HEK293 (cell line): ENCODE results near the gene HSD17B1.

Experiments
- CTCF ChIA-PET: fragments of 350-600 bp; formaldehyde crosslinking; extraction: SDS; loops from one replicate; lab custom pipeline; 2021; ENCODE audit warnings: antibody characterized with exemption; lab: Yijun Ruan, JAX
- POLR2A ChIA-PET: fragments of 300-600 bp; formaldehyde crosslinking; extraction: SDS; loops from one replicate; lab custom pipeline; 2020; ENCODE audit warnings: antibody characterized with exemption, inconsistent platforms; lab: Yijun Ruan, JAX
- H3K27ac ChIP-seq: fragments of 200-500 bp; sonication (Bioruptor generic); 2 replicates; pipeline ENCODE4 v1.5.1; 2014; ENCODE audit warnings: low read depth, low read length, control low read depth, inconsistent platforms; ENCODE audit errors: extremely low read depth
- H3K36me3 ChIP-seq, 2 experiments: fragments of 200-500 bp in 1 of 2; sonication (Bioruptor generic) in 1 of 2; 1 replicate in 1 of 2; 2 replicates in 1 of 2; pipeline ENCODE4 v1.5.1; 2014 to 2017; ENCODE audit warnings: inconsistent platforms in 2 of 2, low read length in 2 of 2; ENCODE audit not compliant: control insufficient read depth in 2 of 2, insufficient read depth in 1 of 2
- H3K4me1 ChIP-seq: fragments of 200-500 bp; sonication (Bioruptor generic); 2 replicates; pipeline ENCODE4 v1.5.1; 2014; ENCODE audit warnings: mild to moderate bottlenecking, low read length, inconsistent platforms; ENCODE audit not compliant: control insufficient read depth, insufficient read depth
- H3K4me3 ChIP-seq: 2 replicates; pipeline ENCODE4 v1.5.1; 2011; ENCODE audit warnings: low read depth, mild to moderate bottlenecking, control low read depth, low read length, moderate library complexity
- H3K9me3 ChIP-seq: fragments of 200-500 bp; sonication (Bioruptor generic); 2 replicates; pipeline ENCODE4 v1.5.1; 2014; ENCODE audit warnings: low read depth, low read length, inconsistent platforms; ENCODE audit not compliant: control insufficient read depth, insufficient read depth
- AEBP2 ChIP-seq: fragments of 450-650 bp; formaldehyde crosslinking; IDR thresholded peaks from 2 replicates; pipeline ENCODE4 v1.5.1; 2016; ENCODE audit warnings: missing biosample characterization, missing genetic modification characterization, borderline replicate concordance
- HOXA7 ChIP-seq: sonication (generic); formaldehyde crosslinking; IDR thresholded peaks from 2 replicates; pipeline ENCODE4 v1.8.1; 2022; ENCODE audit warnings: missing genetic modification reagents, borderline replicate concordance
- IKZF3 ChIP-seq: fragments of 450-650 bp; IDR thresholded peaks from 2 replicates; pipeline ENCODE4 v1.5.0; 2018; ENCODE audit warnings: missing biosample characterization, mild to moderate bottlenecking, missing genetic modification characterization, moderate library complexity
- OSR2 ChIP-seq: fragments of 450-650 bp; formaldehyde crosslinking; IDR thresholded peaks from 2 replicates; pipeline ENCODE4 v1.5.1; 2016; ENCODE audit warnings: missing biosample characterization, missing genetic modification characterization
- PBX3 ChIP-seq: sonication (generic); formaldehyde crosslinking; IDR thresholded peaks from 2 replicates; pipeline ENCODE4 v1.8.1; 2022; ENCODE audit warnings: mild to moderate bottlenecking, moderate library complexity, missing genetic modification reagents
- PRDM10 ChIP-seq: fragments of 450-650 bp; formaldehyde crosslinking; IDR thresholded peaks from 2 replicates; pipeline ENCODE4 v1.5.1; 2016; ENCODE audit warnings: missing biosample characterization, missing genetic modification characterization
- YY2 ChIP-seq: fragments of 450-650 bp; formaldehyde crosslinking; IDR thresholded peaks from 2 replicates; pipeline ENCODE4 v1.5.1; 2016; ENCODE audit warnings: missing biosample characterization, missing genetic modification characterization
- ZBTB20 ChIP-seq: fragments of 450-650 bp; formaldehyde crosslinking; IDR thresholded peaks from 2 replicates; pipeline ENCODE4 v1.5.1; 2016; ENCODE audit warnings: missing biosample characterization, missing genetic modification characterization
- ZBTB21 ChIP-seq: fragments of 450-650 bp; formaldehyde crosslinking; IDR thresholded peaks from 2 replicates; pipeline ENCODE4 v1.5.1; 2017; ENCODE audit warnings: missing biosample characterization, missing genetic modification characterization
- ZIC2 ChIP-seq: fragments of 450-650 bp; formaldehyde crosslinking; IDR thresholded peaks from 2 replicates; pipeline ENCODE4 v1.5.1; 2016; ENCODE audit warnings: missing biosample characterization, missing genetic modification characterization
- ZNF10 ChIP-seq: fragments of 450-650 bp; formaldehyde crosslinking; IDR thresholded peaks from 2 replicates; pipeline ENCODE4 v1.5.1; 2017; ENCODE audit warnings: missing biosample characterization, missing genetic modification characterization
- ZNF155 ChIP-seq: fragments of 450-650 bp; formaldehyde crosslinking; IDR thresholded peaks from 2 replicates; pipeline ENCODE4 v1.5.1; 2016; ENCODE audit warnings: missing biosample characterization, missing genetic modification characterization
- ZNF16 ChIP-seq: fragments of 450-650 bp; formaldehyde crosslinking; IDR thresholded peaks from 2 replicates; pipeline ENCODE4 v1.5.1; 2016; ENCODE audit warnings: low read depth, missing biosample characterization, missing genetic modification characterization
- ZNF280C ChIP-seq: fragments of 450-650 bp; formaldehyde crosslinking; IDR thresholded peaks from 2 replicates; pipeline ENCODE4 v1.5.1; 2016; ENCODE audit warnings: missing biosample characterization, missing genetic modification characterization
- ZNF324 ChIP-seq: fragments of 450-650 bp; formaldehyde crosslinking; IDR thresholded peaks from 2 replicates; pipeline ENCODE4 v1.5.1; 2016; ENCODE audit warnings: missing biosample characterization, missing genetic modification characterization
- ZNF335 ChIP-seq: fragments of 450-650 bp; formaldehyde crosslinking; conservative IDR thresholded peaks from 2 replicates; pipeline ENCODE4 v1.5.1; 2016; ENCODE audit warnings: missing biosample characterization, missing genetic modification characterization
- ZNF48 ChIP-seq: fragments of 450-650 bp; formaldehyde crosslinking; IDR thresholded peaks from 2 replicates; pipeline ENCODE4 v1.5.1; 2016; ENCODE audit warnings: missing biosample characterization, missing genetic modification characterization
- ZNF561 ChIP-seq: fragments of 450-650 bp; IDR thresholded peaks from 2 replicates; pipeline ENCODE4 v1.5.1; 2018; ENCODE audit warnings: missing biosample characterization, missing genetic modification characterization, borderline replicate concordance
- ZNF639 ChIP-seq: fragments of 450-650 bp; formaldehyde crosslinking; IDR thresholded peaks from 2 replicates; pipeline ENCODE4 v1.5.1; 2016; ENCODE audit warnings: missing biosample characterization, missing genetic modification characterization
- ZNF670 ChIP-seq: fragments of 450-650 bp; formaldehyde crosslinking; IDR thresholded peaks from 2 replicates; pipeline ENCODE4 v1.5.1; 2016; ENCODE audit warnings: missing biosample characterization, missing genetic modification characterization, low read depth
- ZNF792 ChIP-seq: fragments of 450-650 bp; formaldehyde crosslinking; IDR thresholded peaks from 2 replicates; pipeline ENCODE4 v1.5.1; 2016; ENCODE audit warnings: missing biosample characterization, missing genetic modification characterization
- ZNF843 ChIP-seq: fragments of 450-650 bp; formaldehyde crosslinking; IDR thresholded peaks from 2 replicates; pipeline ENCODE4 v1.5.1; 2016; ENCODE audit warnings: missing biosample characterization, missing genetic modification characterization
- ZSCAN30 ChIP-seq: fragments of 450-650 bp; IDR thresholded peaks from 2 replicates; pipeline ENCODE4 v1.5.1; 2018; ENCODE audit warnings: missing biosample characterization, mild to moderate bottlenecking, missing genetic modification characterization, moderate library complexity

Gene HSD17B1

GRCh38 chr17:42547698-42548069 lies 5.0 kb upstream of the HSD17B1 start:
- H3K36me3 ChIP-seq: peaks cover 4 to 19% of the 10 kb centered on the region in 2 experiments; a peak in 2 of 3 replicates
- no peaks in the 10 kb centered on the region for H3K9me3 ChIP-seq
- H3K4me1 ChIP-seq: peaks cover 4% of the 10 kb centered on the region; the same call in 1 of the 2 replicates
- H3K27ac ChIP-seq: no peak overlapping the region
- POLR2A ChIA-PET: interaction anchor here (0.6 to 2.0 kb wide), 8 partner anchors 11 to 1652 kb away, joined by 3 to 20 read pairs (median 4); partner anchors contain the start of genes CAVIN1, NAGLU, PSMC3IP and RETREG3
- CTCF ChIA-PET: interaction anchor here (0.6 to 4.3 kb wide), 9 partner anchors 12 to 219 kb away, joined by 3 to 19 read pairs (median 5); partner anchors contain the start of gene NAGLU
- no peak overlapping the region for H3K4me3 ChIP-seq
- no peak for TF ChIP-seq ZNF335 (tag by site-specific recombination)
- no peak for TF ChIP-seq ZNF155 (tag by site-specific recombination)
- TF ChIP-seq PBX3 (CRISPR knock-in tag): no peak
- TF ChIP-seq ZNF843: no peak
- TF ChIP-seq ZNF16: no peak
- TF ChIP-seq ZNF792 (tag by site-specific recombination): no peak
- no peak for TF ChIP-seq ZNF670
- no peak for TF ChIP-seq ZNF639 (tag by site-specific recombination)
- TF ChIP-seq ZIC2 (tag by site-specific recombination): no peak
- TF ChIP-seq OSR2 (tag by site-specific recombination): no peak
- no peak for TF ChIP-seq ZNF280C
- no peak for TF ChIP-seq ZNF561 (tag by site-specific recombination)
- TF ChIP-seq ZNF10 (tag by site-specific recombination): no peak

GRCh38 chr17:42548070-42548837 lies 4.5 kb upstream of the HSD17B1 start:
- ChIA-PET POLR2A (interaction anchor here (0.6 to 2.0 kb wide), 9 partner anchors 12 to 744 kb away, joined by 3 to 20 read pairs (median 4); partner anchors contain the start of genes CAVIN1, MLX, NAGLU and PSMC3IP), CTCF (interaction anchor here (0.6 to 4.3 kb wide), 16 partner anchors 11 to 226 kb away, joined by 3 to 19 read pairs (median 4); partner anchors contain the start of genes COASY and NAGLU)
- Histone ChIP-seq H3K27ac (peak overlapping the region; percentile 37; the same call in 1 of the 2 replicates), H3K36me3 (peaks cover 4 to 17% of the 10 kb centered on the region in 2 experiments; a peak in 2 of 3 replicates), H3K4me1 (peaks cover 4% of the 10 kb centered on the region; the same call in 1 of the 2 replicates), H3K9me3 (no peaks in the 10 kb centered on the region), H3K4me3 (peak overlapping the region; percentile 38)
- TF ChIP-seq ZNF843: no peak
- TF ChIP-seq AEBP2 (tag by site-specific recombination): no peak
- TF ChIP-seq PRDM10: no peak
- TF ChIP-seq HOXA7 (CRISPR knock-in tag): no peak
- no peak for TF ChIP-seq IKZF3 (tag by site-specific recombination)
- no peak for TF ChIP-seq YY2 (tag by site-specific recombination)
- no peak for TF ChIP-seq ZBTB21
- TF ChIP-seq ZSCAN30: no peak
- no peak for TF ChIP-seq ZNF324 (tag by site-specific recombination)
- TF ChIP-seq ZBTB20: no peak
- TF ChIP-seq ZNF48 (tag by site-specific recombination): no peak
